Prostate gland (tissue), 2 donors: Measurements from ENCODE around the gene CCNC.

Source experiments
- CTCF ChIP-seq, 4 experiments: fragments of 200-600 bp in 2 of 4; fragments of 450-650 bp in 2 of 4; sonication (generic) in 2 of 4; IDR thresholded peaks; 1 replicate in 3 of 4; 2 replicates in 1 of 4; pipeline ENCODE4 v1.5.1; 2016 to 2019; ENCODE audit warnings: antibody characterized with exemption in 4 of 4, mild to moderate bottlenecking in 2 of 4, moderate library complexity in 2 of 4
- POLR2A ChIP-seq: fragments of 450-650 bp; IDR thresholded peaks from one replicate; pipeline ENCODE4 v1.6.1; 2016; ENCODE audit warnings: antibody characterized with exemption, mild to moderate bottlenecking
- POLR2AphosphoS5 ChIP-seq: sonication (generic); formaldehyde crosslinking; IDR thresholded peaks from one replicate; pipeline ENCODE4 v1.6.1; 2017; ENCODE audit warnings: antibody characterized with exemption

- TF ChIP-seq CTCF (IDR thresholded peaks at IDR 0.05), result no peak
- TF ChIP-seq POLR2A, result no peak
- no peak for TF ChIP-seq POLR2AphosphoS5
Measured at GRCh38 chr6:99495466-99495865, 73.0 kb downstream of the CCNC start.
